Measurements from ENCODE around the gene CENPP.

CENPP gene

DNA sequence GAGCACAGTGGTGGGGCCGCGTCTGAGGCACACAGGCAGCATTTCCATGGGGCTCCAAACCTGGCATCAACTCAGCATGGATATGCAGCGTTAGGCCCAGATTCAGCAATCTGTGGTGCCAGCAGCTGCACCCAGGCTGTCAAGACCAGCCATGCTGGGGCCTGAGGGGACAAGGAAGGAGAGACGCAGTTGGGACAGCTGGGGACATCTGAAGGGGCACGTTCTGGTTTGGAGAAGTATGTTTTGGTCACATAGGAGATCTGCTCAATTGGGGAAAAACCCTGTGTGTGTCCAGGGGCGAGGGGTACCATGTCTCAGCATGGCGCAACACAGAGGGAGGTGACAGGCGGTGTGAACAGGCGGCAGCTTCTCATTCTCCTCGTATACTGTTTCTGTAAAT, 276.7 kb downstream of the CENPP start:
- FAIRE-seq (no peak), DNase-seq (ENCODE audit: insufficient read length, low spot score) (no peak)
- TF ChIP-seq POLR2A (IDR thresholded peaks at IDR 0.05; ENCODE audit: low read depth, low read length), result no peak

DNA sequence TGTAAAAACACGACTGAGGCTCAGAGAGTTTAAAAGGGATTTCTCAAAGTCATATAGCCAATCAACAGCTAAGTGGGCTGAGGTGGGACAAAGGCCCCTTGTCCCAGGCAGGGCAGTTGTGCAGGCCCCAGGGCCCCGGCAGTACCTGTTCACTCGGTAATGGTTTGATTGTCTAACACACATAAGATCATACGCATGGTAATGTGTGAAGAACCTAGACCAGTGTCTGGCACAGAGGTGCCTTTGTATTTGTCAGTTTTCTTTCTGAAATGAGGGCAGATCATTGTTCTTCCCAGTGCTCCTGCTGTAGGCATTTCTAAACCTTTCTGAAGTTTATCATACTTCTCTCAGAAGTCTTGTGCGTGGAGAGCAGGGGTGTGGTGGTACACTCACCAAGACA, 277.3 kb downstream of the CENPP start:
- no peak for FAIRE-seq
- DNase-seq (ENCODE audit: insufficient read length, low spot score), result no peak

DNA sequence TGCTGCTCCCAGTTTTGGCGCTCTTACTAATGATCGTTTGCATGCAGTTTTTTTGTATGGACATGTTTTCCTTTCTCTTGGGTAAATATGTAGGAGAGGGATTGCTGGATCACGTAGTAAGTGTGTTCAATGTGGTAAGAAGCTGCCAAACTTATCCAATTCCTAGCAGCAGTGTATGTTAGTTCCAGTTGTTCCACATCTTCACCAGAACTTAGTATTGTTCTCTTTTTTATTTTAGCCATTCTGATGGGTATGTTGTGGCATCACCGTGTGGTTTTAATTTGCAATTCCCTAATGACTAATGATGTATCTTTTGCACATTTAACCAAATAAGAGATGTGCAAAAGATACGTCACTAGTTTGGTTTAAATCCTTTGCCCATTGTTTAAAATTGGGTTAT, 278.2 kb downstream of the CENPP start:
- DNase-seq (ENCODE audit: insufficient read length, low spot score) (no peak), FAIRE-seq (no peak)
- TF ChIP-seq POLR2A (IDR thresholded peaks at IDR 0.05; ENCODE audit: low read depth, low read length), result no peak

More for the DNA sequence above, 277.3 kb downstream of the CENPP start:
- no peak for TF ChIP-seq POLR2A (IDR thresholded peaks at IDR 0.05; ENCODE audit: low read depth, low read length)

DNA sequence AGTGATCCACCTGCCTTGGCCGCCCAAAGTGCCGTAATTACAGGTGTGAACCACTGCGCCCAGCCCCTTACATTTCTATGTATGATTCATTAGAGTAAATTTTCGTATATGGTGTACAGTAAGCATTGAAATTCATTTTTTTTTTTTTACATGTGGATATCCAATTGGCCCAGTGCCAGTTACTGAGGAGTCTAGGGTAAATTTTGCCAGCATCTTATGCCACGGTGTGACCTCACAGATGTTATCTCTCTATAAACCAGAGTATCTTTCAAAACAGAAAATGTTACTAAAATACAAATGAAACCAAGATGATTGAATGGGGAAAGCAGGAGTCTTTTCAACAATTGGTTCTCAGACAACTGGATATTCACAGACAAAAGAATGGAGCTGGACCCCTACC, 279.5 kb downstream of the CENPP start:
- no peak for TF ChIP-seq POLR2A (IDR thresholded peaks at IDR 0.05; ENCODE audit: low read depth, low read length)
- no peak for FAIRE-seq
- DNase-seq (ENCODE audit: insufficient read length, low spot score), result no peak

DNA sequence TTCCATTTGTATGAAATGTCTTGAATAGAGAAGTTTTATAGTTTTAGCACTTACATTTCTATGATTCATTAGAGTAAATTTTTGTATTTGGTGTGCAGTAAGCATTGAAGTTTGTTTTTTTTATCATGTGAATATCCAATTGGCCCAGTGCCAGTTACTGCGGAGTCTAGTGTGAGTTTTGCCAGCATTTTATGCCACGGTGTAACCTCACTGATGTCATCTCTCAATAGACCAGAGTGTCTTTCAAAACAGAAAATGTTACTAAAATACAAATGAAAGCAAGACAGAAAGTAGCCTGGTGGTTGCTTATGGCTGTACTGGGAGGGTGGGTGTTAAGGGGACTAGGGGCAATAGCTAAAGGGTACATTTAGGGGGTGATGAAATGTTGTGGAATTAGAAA, 281.3 kb downstream of the CENPP start:
- no peak for FAIRE-seq
- TF ChIP-seq POLR2A (IDR thresholded peaks at IDR 0.05; ENCODE audit: low read depth, low read length), result no peak
- no peak for DNase-seq (ENCODE audit: insufficient read length, low spot score)

DNA sequence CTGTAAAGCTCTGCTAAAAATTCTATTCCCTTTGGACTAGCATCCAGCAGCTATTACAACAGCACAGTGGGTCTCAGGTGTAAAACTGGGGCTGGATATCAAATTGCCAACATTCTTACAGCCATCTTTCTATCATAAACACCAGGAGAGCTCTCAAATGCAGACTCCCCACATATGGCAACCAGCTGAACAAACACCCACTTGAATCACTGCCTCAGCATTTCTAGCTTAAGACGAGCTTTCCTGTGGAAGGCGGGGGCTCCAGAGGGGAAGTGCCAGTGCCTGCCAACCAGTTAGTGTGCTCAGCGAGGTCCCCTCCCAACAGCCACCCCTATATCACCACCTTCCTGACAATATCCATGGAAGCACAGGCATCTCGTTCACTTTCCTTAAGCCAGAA, 282.0 kb downstream of the CENPP start:
- no peak for TF ChIP-seq POLR2A (IDR thresholded peaks at IDR 0.05; ENCODE audit: low read depth, low read length)
- DNase-seq (ENCODE audit: insufficient read length, low spot score) (no peak), FAIRE-seq (peak; percentile 6)

DNA sequence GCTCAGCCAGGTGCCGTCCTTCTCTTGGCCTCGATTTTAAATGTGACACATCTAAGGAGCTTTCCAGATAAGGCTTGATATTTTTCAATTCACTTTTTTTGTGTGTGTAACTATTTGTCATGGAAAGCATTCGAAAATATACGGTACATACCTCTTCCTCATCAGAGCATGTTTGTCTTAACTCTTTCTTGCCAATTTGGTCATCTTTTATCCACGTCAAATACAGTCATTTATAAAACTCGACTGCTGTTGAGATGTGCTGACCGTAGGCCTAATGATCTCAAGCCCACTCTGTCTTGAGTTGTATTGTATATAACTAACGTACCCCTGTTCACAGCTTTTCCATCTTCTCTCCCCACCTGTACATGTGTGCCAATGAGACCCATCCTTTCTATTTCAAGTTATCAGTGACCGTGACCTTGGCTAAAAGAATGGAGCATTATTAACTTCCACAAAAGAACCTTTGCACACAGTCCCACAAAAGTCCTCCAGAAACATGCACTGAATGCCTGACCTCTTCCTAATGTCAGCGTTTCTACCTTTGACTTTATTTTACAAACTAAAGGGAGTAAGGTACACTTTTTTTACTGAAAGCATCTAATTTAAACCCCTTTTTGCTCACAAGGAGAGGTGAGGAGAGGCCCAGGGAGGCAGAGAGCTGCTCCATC, 282.6 kb downstream of the CENPP start:
- TF ChIP-seq POLR2A (IDR thresholded peaks at IDR 0.05; ENCODE audit: low read depth, low read length), result no peak
- DNase-seq (ENCODE audit: insufficient read length, low spot score) (no peak), FAIRE-seq (peak; percentile 65)

GRCh38 chr9:92608909-92609445, 283.2 kb downstream of the CENPP start:
- no peak for TF ChIP-seq POLR2A (IDR thresholded peaks at IDR 0.05; ENCODE audit: low read depth, low read length)
- no peak for DNase-seq (ENCODE audit: insufficient read length, low spot score)
- FAIRE-seq, result no peak

- no peak for DNase-seq (ENCODE audit: insufficient read length, low spot score)
- no peak for FAIRE-seq
- no peak for TF ChIP-seq POLR2A (IDR thresholded peaks at IDR 0.05; ENCODE audit: low read depth, low read length)
Measured at GRCh38 chr9:92610470-92611420, 285.0 kb downstream of the CENPP start.

DNA sequence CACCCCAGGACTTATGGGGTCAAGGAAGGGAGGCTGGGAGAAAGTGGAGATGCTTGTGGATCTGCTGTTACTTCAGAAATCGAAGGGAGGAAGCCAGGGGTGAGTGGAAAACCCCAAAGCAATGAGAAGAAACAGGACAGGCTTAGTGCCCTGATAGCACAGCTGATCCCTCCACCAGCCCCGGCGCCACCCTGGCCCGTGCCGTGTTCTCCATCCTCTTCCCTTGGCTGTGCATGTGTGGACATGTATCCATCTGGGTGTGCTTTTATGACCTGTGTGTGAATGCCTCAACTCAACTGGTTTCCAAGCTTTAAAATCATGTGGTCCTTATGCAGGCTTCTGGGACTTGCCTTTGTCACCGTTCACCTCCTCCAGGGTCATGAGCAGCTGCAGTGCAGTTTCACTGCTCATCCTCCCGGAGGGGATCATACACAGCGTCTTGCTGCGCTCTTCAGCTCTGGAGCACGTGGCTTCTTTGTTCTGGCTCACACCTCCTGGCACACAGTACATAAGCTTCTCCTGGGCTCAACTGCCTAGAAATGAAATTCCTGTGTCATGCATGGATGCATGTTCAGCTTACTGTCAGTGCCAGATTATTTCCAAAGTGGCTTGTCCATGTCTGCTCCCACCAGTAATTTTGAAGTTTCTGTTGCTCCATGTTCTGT, 286.0 kb downstream of the CENPP start:
- no peak for DNase-seq (ENCODE audit: insufficient read length, low spot score)
- TF ChIP-seq POLR2A (IDR thresholded peaks at IDR 0.05; ENCODE audit: low read depth, low read length), result no peak
- no peak for FAIRE-seq

DNA sequence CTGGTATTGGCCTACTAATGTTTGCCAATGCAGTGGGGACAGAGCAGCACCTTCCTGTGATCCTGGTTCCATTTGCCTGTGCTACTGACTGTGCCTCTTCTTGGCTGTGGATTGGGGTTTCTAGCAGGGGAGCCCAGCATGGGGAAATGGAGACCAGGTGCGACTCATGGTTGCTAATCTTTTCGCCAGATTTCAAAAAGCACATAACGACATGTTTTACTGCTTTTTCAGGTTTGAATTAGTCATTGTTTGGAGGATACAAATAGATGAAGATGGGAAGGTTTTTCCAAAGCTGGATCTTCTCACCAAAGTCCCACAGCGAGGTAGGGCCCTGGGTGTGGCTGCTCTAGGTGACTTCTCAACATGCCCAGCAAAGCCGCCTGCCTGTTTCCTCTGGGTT, 286.5 kb downstream of the CENPP start:
- FAIRE-seq, result no peak
- TF ChIP-seq POLR2A (IDR thresholded peaks at IDR 0.05; ENCODE audit: low read depth, low read length), result no peak
- DNase-seq (ENCODE audit: insufficient read length, low spot score), result no peak

DNA sequence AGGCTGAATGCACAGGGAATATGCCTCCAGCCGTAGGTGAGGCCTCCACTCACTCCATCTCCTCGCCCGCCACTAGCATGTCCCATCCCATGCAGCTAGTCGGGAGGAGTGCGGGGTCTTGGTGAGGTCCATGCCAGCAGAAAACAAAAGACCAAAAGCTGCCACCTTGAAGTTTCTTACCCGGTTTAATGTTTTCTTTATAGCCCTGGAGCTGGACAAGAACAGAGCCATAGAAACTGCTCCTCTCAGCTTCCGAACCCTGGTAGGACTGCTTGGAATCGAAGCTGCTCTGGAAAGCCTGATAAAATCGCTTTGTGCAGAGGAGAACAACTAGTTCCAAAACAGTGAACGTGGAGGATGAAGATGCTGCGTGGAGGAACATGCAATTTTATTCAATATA, 287.1 kb downstream of the CENPP start:
- TF ChIP-seq POLR2A (IDR thresholded peaks at IDR 0.05; ENCODE audit: low read depth, low read length), result no peak
- DNase-seq (ENCODE audit: insufficient read length, low spot score), result no peak
- FAIRE-seq, result no peak

DNA sequence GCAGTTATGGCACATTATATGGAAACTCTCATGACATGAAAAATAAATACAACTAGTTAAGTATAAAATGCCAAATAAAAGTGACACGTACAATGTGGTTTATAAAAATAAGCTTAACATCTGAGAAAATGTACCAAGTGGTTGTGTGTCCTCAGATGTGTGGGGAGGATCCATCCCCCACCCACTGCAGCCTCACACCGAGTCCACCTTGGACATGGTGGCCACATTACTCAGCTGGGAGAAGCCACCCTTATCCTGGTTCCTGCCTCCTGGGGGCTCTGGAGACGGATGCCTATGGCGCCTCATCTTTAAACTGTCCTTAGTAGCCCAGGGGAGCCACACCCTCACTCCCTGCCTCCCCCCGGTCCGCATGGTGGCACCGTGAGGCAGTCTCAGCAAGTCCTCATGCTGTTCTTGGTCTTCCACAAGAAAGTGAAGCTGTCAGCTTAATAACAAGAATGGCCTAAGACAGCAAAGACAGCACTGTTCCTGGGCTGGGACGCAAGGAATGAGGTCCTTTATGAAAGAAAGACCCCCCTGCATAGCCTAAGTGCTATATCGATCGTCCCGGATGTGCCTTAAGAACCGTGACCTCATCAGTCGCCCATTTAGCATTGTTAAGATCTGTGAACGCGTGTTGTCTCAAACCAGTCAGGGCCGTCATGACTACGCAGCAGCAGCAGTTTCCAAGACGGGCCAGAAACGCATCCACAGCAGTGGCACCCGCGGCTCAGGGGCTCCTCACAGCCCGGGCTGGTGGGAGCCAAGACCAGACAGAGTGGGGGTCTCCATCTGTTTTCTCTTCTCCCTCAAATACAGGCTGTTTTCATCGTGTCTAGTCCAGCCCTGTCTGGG, 287.7 kb downstream of the CENPP start:
- TF ChIP-seq POLR2A (IDR thresholded peaks at IDR 0.05; ENCODE audit: low read depth, low read length), result no peak
- no peak for DNase-seq (ENCODE audit: insufficient read length, low spot score)
- no peak for FAIRE-seq

Measured in H54 (cell line).